ENCODE results near the gene PLA2G5.

DNA sequence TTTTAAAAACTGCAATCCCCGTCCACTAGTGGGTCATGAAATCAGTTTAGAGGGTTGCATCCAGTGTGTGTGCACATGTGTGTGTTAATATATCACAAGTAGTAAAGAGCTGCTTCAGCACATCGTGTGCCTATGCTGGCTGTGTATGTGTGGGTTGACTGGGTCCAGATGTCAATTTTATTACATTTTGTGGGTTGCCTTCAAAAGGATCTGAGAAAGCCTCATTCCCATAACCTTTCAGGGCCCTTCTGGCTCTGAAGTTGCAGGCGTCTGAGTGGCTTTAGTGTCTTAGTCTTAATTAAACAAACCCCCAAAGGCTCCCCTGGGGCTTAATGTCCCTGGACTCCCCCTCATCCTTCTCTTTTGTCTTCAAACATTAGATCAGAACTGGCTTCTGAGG, 29.5 kb downstream of the PLA2G5 start:
- TF ChIP-seq CTCF (conservative IDR thresholded peaks at IDR 0.05) (no peak), EZH2 (IDR thresholded peaks at IDR 0.05; ENCODE audit: low read depth) (no peak)

All from PC-9 (cell line).